ENCODE measurements around the gene FAF2. TPM values are rescaled to one million over a fixed set of nuclear protein-coding genes. Genes with fewer than 3 reads are reported as not detected.

FAF2 gene, protein sequence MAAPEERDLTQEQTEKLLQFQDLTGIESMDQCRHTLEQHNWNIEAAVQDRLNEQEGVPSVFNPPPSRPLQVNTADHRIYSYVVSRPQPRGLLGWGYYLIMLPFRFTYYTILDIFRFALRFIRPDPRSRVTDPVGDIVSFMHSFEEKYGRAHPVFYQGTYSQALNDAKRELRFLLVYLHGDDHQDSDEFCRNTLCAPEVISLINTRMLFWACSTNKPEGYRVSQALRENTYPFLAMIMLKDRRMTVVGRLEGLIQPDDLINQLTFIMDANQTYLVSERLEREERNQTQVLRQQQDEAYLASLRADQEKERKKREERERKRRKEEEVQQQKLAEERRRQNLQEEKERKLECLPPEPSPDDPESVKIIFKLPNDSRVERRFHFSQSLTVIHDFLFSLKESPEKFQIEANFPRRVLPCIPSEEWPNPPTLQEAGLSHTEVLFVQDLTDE
- 90.3 and 90.6 TPM in 2 replicates for polyA plus RNA-seq (2011; rRNA removed)
- 19.1 and 24.3 TPM in 2 replicates for polyA plus RNA-seq (2012; cell fraction: cytosol; rRNA removed)
- 19.7 and 28.6 TPM in 2 replicates for polyA plus RNA-seq (2012; cell fraction: nucleus; rRNA removed)
- polyA plus RNA-seq (2017; fragmentation: RNase III; extraction: RNeasy Plus Mini Kit Qiagen cat#74134 plus additional on column Dnase treatment): 42.4 to 43.6 TPM (median 42.5 TPM) in 3 replicates
- polyA minus RNA-seq (2011; rRNA and poly(A)+ RNA removed): 69.9 and 76.2 TPM in 2 replicates

DNA sequence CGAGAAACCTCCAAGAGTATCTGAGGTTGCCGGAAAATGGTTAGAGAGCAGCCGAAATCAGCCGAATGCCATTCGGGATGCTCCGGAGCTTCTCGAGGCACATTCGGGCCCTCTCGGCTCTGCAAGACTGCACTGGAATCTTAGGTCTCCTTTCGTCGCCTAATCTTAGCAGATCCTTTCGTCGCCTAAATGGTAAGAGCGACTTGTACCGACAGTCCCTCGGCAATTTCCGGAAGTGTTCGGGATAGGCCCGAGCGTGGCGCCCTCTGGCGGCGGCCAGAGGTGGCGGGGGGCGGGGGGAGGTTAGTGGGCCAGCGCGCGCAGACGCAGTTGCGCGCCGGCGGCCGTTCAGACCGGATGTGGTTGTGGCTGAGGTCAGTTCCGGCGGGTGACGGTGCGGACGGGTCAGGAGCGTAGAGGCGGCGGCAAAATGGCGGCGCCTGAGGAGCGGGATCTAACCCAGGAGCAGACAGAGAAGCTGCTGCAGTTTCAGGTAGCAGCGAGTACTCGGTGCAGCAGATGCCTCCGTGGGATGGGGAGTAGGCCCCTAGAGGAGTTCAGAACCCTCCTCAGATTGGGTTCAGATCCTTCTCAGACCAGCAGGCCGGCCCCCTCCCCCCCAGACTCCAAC lies at the start of gene FAF2:
FAF2 (plus strand) TSS at position 408 of the 631 bp plus-strand sequence; CDS start at position 431, 23 bp downstream.
- 2% methylated on average over 11 of the region's 50 CpGs for WGBS (ENCODE audit: missing lambda C conversion rate)
- CTCF ChIA-PET: interaction anchor here (0.7 to 3.0 kb wide), 51 partner anchors 10 to 718 kb away, joined by 3 to 34 read pairs (median 7); partner anchors contain the start of genes CDHR2, CLTB and RNF44
- H3K27ac ChIP-seq: peak within 1 kb of the TSS; percentile 96
- DNase-seq (ENCODE audit: low read depth in 1 of 2, low spot score in 1 of 2) (peak; percentile 99), FAIRE-seq (no peak), ATAC-seq (peak; percentile 95 to 97)
- no peaks in the 10 kb centered on the region for H3K9me3 ChIP-seq
- TF ChIP-seq MAZ (IDR thresholded peaks at IDR 0.05; ENCODE audit: borderline replicate concordance, low read depth, low read length) (peak; percentile 91), HOXA7 (CRISPR knock-in tag; IDR thresholded peaks at IDR 0.05) (no peak; the same call in 1 of the 2 replicates), POLR2A (IDR thresholded peaks at IDR 0.05; ENCODE audit: low read length) (peak; percentile 83), PHF8 (IDR thresholded peaks at IDR 0.05; ENCODE audit: borderline replicate concordance, low read depth) (peak; percentile 74; the same call in 1 of the 2 replicates), SMC3 (IDR thresholded peaks at IDR 0.05) (peak; percentile 60), JUN (IDR thresholded peaks at IDR 0.05) (peak; percentile 54 to 80; a peak in 2 of 5 replicates), BHLHE40 (IDR thresholded peaks at IDR 0.05; ENCODE audit: low read depth, low read length) (no peak), KDM1A (IDR thresholded peaks at IDR 0.05; ENCODE audit: low read depth) (no peak), KDM5A (IDR thresholded peaks at IDR 0.05) (peak; percentile 84), RAD21 (conservative IDR thresholded peaks at IDR 0.05 in 1 of 2, IDR thresholded peaks at IDR 0.05 in 1 of 2) (peak in 1 of 2 experiments; percentile 28; a peak in 2 of 5 replicates)
- TF ChIP-seq, protein P1, sequence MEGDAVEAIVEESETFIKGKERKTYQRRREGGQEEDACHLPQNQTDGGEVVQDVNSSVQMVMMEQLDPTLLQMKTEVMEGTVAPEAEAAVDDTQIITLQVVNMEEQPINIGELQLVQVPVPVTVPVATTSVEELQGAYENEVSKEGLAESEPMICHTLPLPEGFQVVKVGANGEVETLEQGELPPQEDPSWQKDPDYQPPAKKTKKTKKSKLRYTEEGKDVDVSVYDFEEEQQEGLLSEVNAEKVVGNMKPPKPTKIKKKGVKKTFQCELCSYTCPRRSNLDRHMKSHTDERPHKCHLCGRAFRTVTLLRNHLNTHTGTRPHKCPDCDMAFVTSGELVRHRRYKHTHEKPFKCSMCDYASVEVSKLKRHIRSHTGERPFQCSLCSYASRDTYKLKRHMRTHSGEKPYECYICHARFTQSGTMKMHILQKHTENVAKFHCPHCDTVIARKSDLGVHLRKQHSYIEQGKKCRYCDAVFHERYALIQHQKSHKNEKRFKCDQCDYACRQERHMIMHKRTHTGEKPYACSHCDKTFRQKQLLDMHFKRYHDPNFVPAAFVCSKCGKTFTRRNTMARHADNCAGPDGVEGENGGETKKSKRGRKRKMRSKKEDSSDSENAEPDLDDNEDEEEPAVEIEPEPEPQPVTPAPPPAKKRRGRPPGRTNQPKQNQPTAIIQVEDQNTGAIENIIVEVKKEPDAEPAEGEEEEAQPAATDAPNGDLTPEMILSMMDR (IDR thresholded peaks at IDR 0.05): peak; percentile 96
- TF ChIP-seq, protein P2, sequence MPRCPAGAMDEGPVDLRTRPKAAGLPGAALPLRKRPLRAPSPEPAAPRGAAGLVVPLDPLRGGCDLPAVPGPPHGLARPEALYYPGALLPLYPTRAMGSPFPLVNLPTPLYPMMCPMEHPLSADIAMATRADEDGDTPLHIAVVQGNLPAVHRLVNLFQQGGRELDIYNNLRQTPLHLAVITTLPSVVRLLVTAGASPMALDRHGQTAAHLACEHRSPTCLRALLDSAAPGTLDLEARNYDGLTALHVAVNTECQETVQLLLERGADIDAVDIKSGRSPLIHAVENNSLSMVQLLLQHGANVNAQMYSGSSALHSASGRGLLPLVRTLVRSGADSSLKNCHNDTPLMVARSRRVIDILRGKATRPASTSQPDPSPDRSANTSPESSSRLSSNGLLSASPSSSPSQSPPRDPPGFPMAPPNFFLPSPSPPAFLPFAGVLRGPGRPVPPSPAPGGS (IDR thresholded peaks at IDR 0.05): peak; percentile 68; the same call in 2 of the 3 replicates
- H3K4me2 ChIP-seq: peak within 1 kb of the TSS; percentile 98
- H3K4me1 ChIP-seq: peaks cover 24% of the 10 kb centered on the region
- H3K4me3 ChIP-seq: peak within 1 kb of the TSS; percentile 83
- POLR2A ChIA-PET: interaction anchor here (0.6 to 2.3 kb wide), 18 partner anchors 8 to 199 kb away, joined by 3 to 16 read pairs (median 4); partner anchors contain the start of genes CDHR2, CLTB, RNF44 and TSPAN17

DNA sequence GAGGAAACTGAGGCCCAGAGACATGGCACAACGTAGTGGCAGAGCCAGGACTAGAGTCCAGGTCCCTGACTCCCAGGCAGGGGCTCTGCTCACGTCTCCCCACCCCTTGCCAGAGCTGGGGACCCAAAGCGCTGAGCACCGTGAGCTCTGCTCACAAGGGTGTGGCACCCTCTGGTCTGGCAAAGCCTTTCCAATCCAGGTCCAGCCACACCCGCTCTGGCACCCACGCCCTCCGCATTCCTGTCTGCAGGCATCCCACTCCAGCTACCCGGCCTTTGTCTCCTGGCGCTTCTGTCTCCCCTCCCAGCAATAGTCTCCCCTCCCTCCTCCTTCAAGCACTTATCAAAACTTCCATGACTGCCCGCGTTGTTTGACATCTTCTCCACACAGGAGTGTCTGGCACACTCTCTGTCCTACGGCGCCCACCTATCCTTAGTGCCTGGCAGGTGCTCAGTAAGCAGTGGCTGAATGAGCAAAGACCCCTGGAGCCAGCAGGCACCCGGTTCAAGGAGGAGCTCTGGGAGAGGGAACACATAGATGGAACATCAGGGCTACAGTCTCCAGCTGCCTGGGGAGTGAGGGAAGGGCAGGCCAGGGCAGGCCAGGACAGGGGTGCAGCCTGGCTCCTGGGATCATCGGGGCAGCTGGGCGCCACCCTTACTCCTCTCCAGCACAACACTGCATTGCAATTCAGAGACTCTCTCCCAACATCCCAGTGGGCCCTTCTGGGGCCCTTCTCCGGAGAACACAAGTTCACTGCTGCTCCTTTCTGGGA lies 47.6 kb upstream of the FAF2 start:
- peak overlapping the region; percentile 19; the same call in 1 of the 3 replicates for H3K4me2 ChIP-seq
- ATAC-seq (peak; percentile 27 to 61; a peak in 4 of 6 replicates), FAIRE-seq (no peak), DNase-seq (ENCODE audit: low read depth in 1 of 2, low spot score in 1 of 2) (peak in 1 of 2 experiments; percentile 37)
- peaks cover 14% of the 10 kb centered on the region; the same call in 2 of the 3 replicates for H3K4me1 ChIP-seq
- H3K4me3 ChIP-seq: no peak overlapping the region
- POLR2A ChIA-PET: no interaction called here
- CTCF ChIA-PET: interaction anchor here (1.1 kb wide), 1 partner anchor 47 kb away, joined by 5 read pairs; the partner anchor contains the start of gene FAF2
- 70% methylated on average over 17 of the region's 17 CpGs for WGBS (ENCODE audit: missing lambda C conversion rate)
- H3K27ac ChIP-seq: peak overlapping the region in 1 of 2 experiments; percentile 29; a peak in 2 of 6 replicates
- no peaks in the 10 kb centered on the region for H3K9me3 ChIP-seq
- TF ChIP-seq POLR2A (IDR thresholded peaks at IDR 0.05; ENCODE audit: low read length): no peak
- TF ChIP-seq ZNF302 (CRISPR knock-in tag; IDR thresholded peaks at IDR 0.05): no peak
- no peak for TF ChIP-seq NR3C1 (IDR thresholded peaks at IDR 0.05)
- TF ChIP-seq BHLHE40 (IDR thresholded peaks at IDR 0.05; ENCODE audit: low read depth, low read length): no peak
- no peak for TF ChIP-seq FOSL2 (IDR thresholded peaks at IDR 0.05)
- no peak for TF ChIP-seq FOSL2 (CRISPR knock-in tag; IDR thresholded peaks at IDR 0.05)
- TF ChIP-seq HOXB13 (CRISPR knock-in tag; IDR thresholded peaks at IDR 0.05; ENCODE audit: low read depth): no peak
- no peak for TF ChIP-seq FOSB (CRISPR knock-in tag; IDR thresholded peaks at IDR 0.05)
- no peak for TF ChIP-seq ZC3H11A (IDR thresholded peaks at IDR 0.05)
- TF ChIP-seq MAFK (IDR thresholded peaks at IDR 0.05; ENCODE audit: partially characterized antibody): no peak
- TF ChIP-seq, protein P3, sequence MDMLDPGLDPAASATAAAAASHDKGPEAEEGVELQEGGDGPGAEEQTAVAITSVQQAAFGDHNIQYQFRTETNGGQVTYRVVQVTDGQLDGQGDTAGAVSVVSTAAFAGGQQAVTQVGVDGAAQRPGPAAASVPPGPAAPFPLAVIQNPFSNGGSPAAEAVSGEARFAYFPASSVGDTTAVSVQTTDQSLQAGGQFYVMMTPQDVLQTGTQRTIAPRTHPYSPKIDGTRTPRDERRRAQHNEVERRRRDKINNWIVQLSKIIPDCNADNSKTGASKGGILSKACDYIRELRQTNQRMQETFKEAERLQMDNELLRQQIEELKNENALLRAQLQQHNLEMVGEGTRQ (IDR thresholded peaks at IDR 0.05): no peak
- no peak for TF ChIP-seq RARB (CRISPR knock-in tag; IDR thresholded peaks at IDR 0.05)
- TF ChIP-seq ZSCAN20 (CRISPR knock-in tag; IDR thresholded peaks at IDR 0.05): no peak
- TF ChIP-seq EP300 (IDR thresholded peaks at IDR 0.05): no peak
- TF ChIP-seq, protein P4, sequence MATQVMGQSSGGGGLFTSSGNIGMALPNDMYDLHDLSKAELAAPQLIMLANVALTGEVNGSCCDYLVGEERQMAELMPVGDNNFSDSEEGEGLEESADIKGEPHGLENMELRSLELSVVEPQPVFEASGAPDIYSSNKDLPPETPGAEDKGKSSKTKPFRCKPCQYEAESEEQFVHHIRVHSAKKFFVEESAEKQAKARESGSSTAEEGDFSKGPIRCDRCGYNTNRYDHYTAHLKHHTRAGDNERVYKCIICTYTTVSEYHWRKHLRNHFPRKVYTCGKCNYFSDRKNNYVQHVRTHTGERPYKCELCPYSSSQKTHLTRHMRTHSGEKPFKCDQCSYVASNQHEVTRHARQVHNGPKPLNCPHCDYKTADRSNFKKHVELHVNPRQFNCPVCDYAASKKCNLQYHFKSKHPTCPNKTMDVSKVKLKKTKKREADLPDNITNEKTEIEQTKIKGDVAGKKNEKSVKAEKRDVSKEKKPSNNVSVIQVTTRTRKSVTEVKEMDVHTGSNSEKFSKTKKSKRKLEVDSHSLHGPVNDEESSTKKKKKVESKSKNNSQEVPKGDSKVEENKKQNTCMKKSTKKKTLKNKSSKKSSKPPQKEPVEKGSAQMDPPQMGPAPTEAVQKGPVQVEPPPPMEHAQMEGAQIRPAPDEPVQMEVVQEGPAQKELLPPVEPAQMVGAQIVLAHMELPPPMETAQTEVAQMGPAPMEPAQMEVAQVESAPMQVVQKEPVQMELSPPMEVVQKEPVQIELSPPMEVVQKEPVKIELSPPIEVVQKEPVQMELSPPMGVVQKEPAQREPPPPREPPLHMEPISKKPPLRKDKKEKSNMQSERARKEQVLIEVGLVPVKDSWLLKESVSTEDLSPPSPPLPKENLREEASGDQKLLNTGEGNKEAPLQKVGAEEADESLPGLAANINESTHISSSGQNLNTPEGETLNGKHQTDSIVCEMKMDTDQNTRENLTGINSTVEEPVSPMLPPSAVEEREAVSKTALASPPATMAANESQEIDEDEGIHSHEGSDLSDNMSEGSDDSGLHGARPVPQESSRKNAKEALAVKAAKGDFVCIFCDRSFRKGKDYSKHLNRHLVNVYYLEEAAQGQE (IDR thresholded peaks at IDR 0.05): no peak
